Common myeloid progenitor, CD34-positive (primary cell): ENCODE data around the gene RNF5.
"Not testable (repeated sequence)": the region's sequence is repeated elsewhere in the genome, so short reads cannot be mapped to it uniquely, and the experiment has no call there.

Experiments
- CTCF ChIA-PET: fragments of 350-600 bp; sonication (Branson Sonifier 250); formaldehyde crosslinking; loops from one replicate; lab custom pipeline; 2021; ENCODE audit warnings: antibody characterized with exemption; lab: Charles Lee
- POLR2A ChIA-PET: fragments of 350-600 bp; sonication (Branson Sonifier 250); formaldehyde crosslinking; loops from one replicate; lab custom pipeline; 2021; ENCODE audit warnings: antibody characterized with exemption; lab: Charles Lee
- DNase-seq, 3 donors: peaks; one replicate each; pipeline versions ENCODE4 v3.0.0 to v3.0.0-alpha.2; 2013
- H3K27ac ChIP-seq, 2 experiments: 1 replicate in 1 of 2; 2 replicates in 1 of 2; pipeline ENCODE4 v1.7.0; 2013; ENCODE audit warnings: inconsistent platforms in 2 of 2, low read length in 2 of 2, mild to moderate bottlenecking in 2 of 2, low read depth in 1 of 2, moderate library complexity in 1 of 2; ENCODE audit not compliant: severe bottlenecking in 2 of 2, insufficient read depth in 1 of 2, poor library complexity in 1 of 2
- H3K27me3 ChIP-seq, 5 experiments: replicated peaks in 2 of 5; 1 replicate in 3 of 5; 2 replicates in 2 of 5; pipeline versions ENCODE4 v1.6.1 to v1.7.0; 2013; ENCODE audit warnings: low read length in 4 of 5, mild to moderate bottlenecking in 2 of 5, moderate library complexity in 2 of 5, inconsistent platforms in 1 of 5; ENCODE audit not compliant: insufficient read depth in 5 of 5, control insufficient read depth in 4 of 5
- H3K36me3 ChIP-seq, 4 experiments: 1 replicate in 2 of 4; 2 replicates in 2 of 4; pipeline versions ENCODE4 v1.6.1 to v1.7.0; 2013; ENCODE audit warnings: low read length in 3 of 4, control low read depth in 1 of 4, mild to moderate bottlenecking in 1 of 4; ENCODE audit not compliant: control insufficient read depth in 4 of 4, insufficient read depth in 4 of 4
- H3K4me1 ChIP-seq, 4 experiments: 1 replicate in 3 of 4; 2 replicates in 1 of 4; pipeline versions ENCODE4 v1.6.1 to v1.7.1; 2013; ENCODE audit warnings: low read length in 3 of 4, mild to moderate bottlenecking in 3 of 4, control low read depth in 1 of 4, inconsistent platforms in 1 of 4, moderate library complexity in 1 of 4; ENCODE audit not compliant: control insufficient read depth in 4 of 4, insufficient read depth in 4 of 4; ENCODE audit errors: control extremely low read depth in 1 of 4
- H3K4me3 ChIP-seq, 7 experiments: 1 replicate in 4 of 7; 2 replicates in 3 of 7; pipeline versions ENCODE4 v1.5.1 to v1.7.0; 2013; ENCODE audit warnings: mild to moderate bottlenecking in 7 of 7, low read length in 6 of 7, moderate library complexity in 6 of 7, inconsistent platforms in 2 of 7, low read depth in 2 of 7, control low read depth in 1 of 7; ENCODE audit not compliant: insufficient read depth in 4 of 7, control insufficient read depth in 1 of 7; ENCODE audit errors: extremely low read depth in 1 of 7
- H3K9me3 ChIP-seq, 5 experiments: 1 replicate in 4 of 5; 2 replicates in 1 of 5; pipeline versions ENCODE4 v1.6.1 to v1.7.1; 2013; ENCODE audit warnings: low read length in 4 of 5, mild to moderate bottlenecking in 2 of 5, inconsistent platforms in 1 of 5, low read depth in 1 of 5, moderate library complexity in 1 of 5; ENCODE audit not compliant: control insufficient read depth in 4 of 5, insufficient read depth in 2 of 5; ENCODE audit errors: control extremely low read depth in 1 of 5
- WGBS: methylation state at CpG from one replicate; pipeline ENCODE4 v1.1.5; 2013; ENCODE audit not compliant: insufficient coverage; 5-methylcytosine and 5-hydroxymethylcytosine counted together

RNF5 gene

GRCh38 chr6:32137454-32137853 is 40.8 kb upstream of the RNF5 start:
- Histone ChIP-seq H3K27ac (no peak overlapping the region), H3K4me3 (no peak overlapping the region), H3K27me3 (peaks cover 0 to 5% (median 0%) of the 10 kb centered on the region in 5 experiments), H3K36me3 (no peaks in the 10 kb centered on the region), H3K4me1 (no peaks in the 10 kb centered on the region), H3K9me3 (no peaks in the 10 kb centered on the region)
- ChIA-PET CTCF (interaction anchor here (0.9 to 1.0 kb wide), 2 partner anchors 12 to 20 kb away, joined by 3 to 4 read pairs; no protein-coding TSS in a partner anchor), POLR2A (no interaction called here)
- no peak for DNase-seq

GRCh38 chr6:32139590-32139989 is 38.6 kb upstream of the RNF5 start:
- no peak overlapping the region for H3K27ac ChIP-seq
- WGBS = 87% methylated on average over 3 of the region's 5 CpGs
- H3K36me3 ChIP-seq = no peaks in the 10 kb centered on the region
- H3K9me3 ChIP-seq = no peaks in the 10 kb centered on the region
- ChIA-PET POLR2A (no interaction called here), CTCF (no interaction called here)
- no peaks in the 10 kb centered on the region for H3K27me3 ChIP-seq
- no peak overlapping the region for H3K4me3 ChIP-seq
- H3K4me1 ChIP-seq = no peaks in the 10 kb centered on the region
- no peak for DNase-seq

GRCh38 chr6:32140420-32141046 is 37.7 kb upstream of the RNF5 start:
- POLR2A ChIA-PET = no interaction called here
- Histone ChIP-seq H3K4me3 (no peak overlapping the region), H3K27me3 (no peaks in the 10 kb centered on the region), H3K27ac (no peak overlapping the region), H3K9me3 (no peaks in the 10 kb centered on the region), H3K36me3 (no peaks in the 10 kb centered on the region), H3K4me1 (no peaks in the 10 kb centered on the region)
- CTCF ChIA-PET = interaction anchor here (0.6 kb wide), 1 partner anchor 798 kb away, joined by 3 read pairs; no protein-coding TSS in a partner anchor
- no peak for DNase-seq
- 89% methylated on average over 5 of the region's 5 CpGs for WGBS

- H3K36me3 ChIP-seq, H3K4me3 ChIP-seq, DNase-seq, H3K27ac ChIP-seq, H3K9me3 ChIP-seq, POLR2A ChIA-PET: not testable (repeated sequence)
- peaks cover 0 to 13% (median 8%) of the 10 kb centered on the region in 4 experiments for H3K4me1 ChIP-seq
- CTCF ChIA-PET = interaction anchor here (1.0 to 2.1 kb wide), 3 partner anchors 13 to 51 kb away, joined by 4 to 8 read pairs (median 5); no protein-coding TSS in a partner anchor
- peaks cover 2 to 20% (median 10%) of the 10 kb centered on the region in 5 experiments for H3K27me3 ChIP-seq
- 92% methylated on average over 4 of the region's 7 CpGs for WGBS
These were observed 34.0 kb upstream of the RNF5 start for GRCh38 chr6:32144238-32144637.

- ChIA-PET POLR2A (interaction anchor here (0.6 kb wide), 1 partner anchor 564 kb away, joined by 3 read pairs; no protein-coding TSS in a partner anchor), CTCF (interaction anchor here (0.9 to 1.6 kb wide), 2 partner anchors 10 to 16 kb away, joined by 4 read pairs; partner anchors contain the start of gene FKBPL)
- no peaks in the 10 kb centered on the region for H3K9me3 ChIP-seq
- H3K36me3 ChIP-seq = no peaks in the 10 kb centered on the region
- DNase-seq = no peak
- H3K4me1 ChIP-seq = peaks cover 0 to 21% (median 9%) of the 10 kb centered on the region in 4 experiments
- H3K4me3 ChIP-seq = no peak overlapping the region
- peaks cover 5 to 32% (median 22%) of the 10 kb centered on the region in 5 experiments for H3K27me3 ChIP-seq
- H3K27ac ChIP-seq = no peak overlapping the region
- 100% methylated on average over 1 of the region's 1 CpG for WGBS
These were observed 31.9 kb upstream of the RNF5 start for GRCh38 chr6:32146287-32146686.

GRCh38 chr6:32146687-32147086 is 31.5 kb upstream of the RNF5 start:
- Histone ChIP-seq H3K9me3 (no peaks in the 10 kb centered on the region), H3K27me3 (peaks cover 6 to 32% (median 24%) of the 10 kb centered on the region in 5 experiments), H3K36me3 (no peaks in the 10 kb centered on the region), H3K27ac (no peak overlapping the region), H3K4me3 (no peak overlapping the region), H3K4me1 (peaks cover 0 to 25% (median 10%) of the 10 kb centered on the region in 4 experiments)
- DNase-seq = no peak
- ChIA-PET CTCF (interaction anchor here (0.9 to 1.6 kb wide), 2 partner anchors 10 to 17 kb away, joined by 4 read pairs; partner anchors contain the start of gene FKBPL), POLR2A (interaction anchor here (0.6 kb wide), 1 partner anchor 564 kb away, joined by 3 read pairs; no protein-coding TSS in a partner anchor)
- WGBS = 75% methylated on average over 4 of the region's 4 CpGs
